ENCODE data around the gene CYYR1.

The CYYR1 gene

GRCh38 chr21:26555540-26556146 is 17.4 kb downstream of the CYYR1 start:
- DNase-seq (ENCODE audit: low read depth, low spot score): no peak
- H3K27ac ChIP-seq: no peak overlapping the region

- DNase-seq (ENCODE audit: low read depth, low spot score): no peak
- no peak overlapping the region for H3K27ac ChIP-seq
These were observed 18.7 kb downstream of the CYYR1 start for GRCh38 chr21:26554365-26554764.

GRCh38 chr21:26553898-26554297 is 19.2 kb downstream of the CYYR1 start:
- no peak overlapping the region for H3K27ac ChIP-seq
- no peak for DNase-seq (ENCODE audit: low read depth, low spot score)

GRCh38 chr21:26550326-26550725 is 22.8 kb downstream of the CYYR1 start:
- no peak overlapping the region for H3K27ac ChIP-seq
- no peak for DNase-seq (ENCODE audit: low read depth, low spot score)

GRCh38 chr21:26546446-26547097 is 26.5 kb downstream of the CYYR1 start:
- DNase-seq (ENCODE audit: low read depth, low spot score): no peak
- no peak overlapping the region for H3K27ac ChIP-seq

- DNase-seq (ENCODE audit: low read depth, low spot score): peak; percentile 10
- no peak overlapping the region for H3K27ac ChIP-seq
These were observed 28.8 kb downstream of the CYYR1 start for GRCh38 chr21:26544201-26544775.

GRCh38 chr21:26540651-26541050 is 32.4 kb downstream of the CYYR1 start:
- no peak for DNase-seq (ENCODE audit: low read depth, low spot score)
- no peak overlapping the region for H3K27ac ChIP-seq

- H3K27ac ChIP-seq: no peak overlapping the region
- no peak for DNase-seq (ENCODE audit: low read depth, low spot score)
These were observed 33.5 kb downstream of the CYYR1 start for GRCh38 chr21:26539566-26539965.

- no peak for DNase-seq (ENCODE audit: low read depth, low spot score)
- H3K27ac ChIP-seq: no peak overlapping the region
These were observed 38.6 kb downstream of the CYYR1 start for GRCh38 chr21:26534517-26534916.

- H3K27ac ChIP-seq: no peak overlapping the region
- DNase-seq (ENCODE audit: low read depth, low spot score): no peak
These were observed 40.9 kb downstream of the CYYR1 start for GRCh38 chr21:26532208-26532607.

GRCh38 chr21:26529526-26529925 is 43.6 kb downstream of the CYYR1 start:
- DNase-seq (ENCODE audit: low read depth, low spot score): no peak
- no peak overlapping the region for H3K27ac ChIP-seq

- DNase-seq (ENCODE audit: low read depth, low spot score): no peak
- no peak overlapping the region for H3K27ac ChIP-seq
These were observed 44.2 kb downstream of the CYYR1 start for GRCh38 chr21:26528882-26529281.

- DNase-seq (ENCODE audit: low read depth, low spot score): no peak
- H3K27ac ChIP-seq: no peak overlapping the region
These were observed 50.4 kb downstream of the CYYR1 start for GRCh38 chr21:26522704-26523103.

GRCh38 chr21:26519142-26519541 is 53.9 kb downstream of the CYYR1 start:
- no peak overlapping the region for H3K27ac ChIP-seq
- DNase-seq (ENCODE audit: low read depth, low spot score): no peak

- DNase-seq (ENCODE audit: low read depth, low spot score): no peak
- no peak overlapping the region for H3K27ac ChIP-seq
These were observed 57.8 kb downstream of the CYYR1 start for GRCh38 chr21:26515257-26515656.

- no peak for DNase-seq (ENCODE audit: low read depth, low spot score)
- H3K27ac ChIP-seq: no peak overlapping the region
These were observed 59.9 kb downstream of the CYYR1 start for GRCh38 chr21:26513212-26513611.

- DNase-seq (ENCODE audit: low read depth, low spot score): no peak
- no peak overlapping the region for H3K27ac ChIP-seq
These were observed 60.4 kb downstream of the CYYR1 start for GRCh38 chr21:26512664-26513063.

GRCh38 chr21:26508903-26509302 is 64.2 kb downstream of the CYYR1 start:
- no peak overlapping the region for H3K27ac ChIP-seq
- DNase-seq (ENCODE audit: low read depth, low spot score): no peak

GRCh38 chr21:26506956-26507355 is 66.1 kb downstream of the CYYR1 start:
- peak; percentile 31 for DNase-seq (ENCODE audit: low read depth, low spot score)
- H3K27ac ChIP-seq: no peak overlapping the region

GRCh38 chr21:26505211-26505610 is 67.9 kb downstream of the CYYR1 start:
- DNase-seq (ENCODE audit: low read depth, low spot score): no peak
- H3K27ac ChIP-seq: no peak overlapping the region

- no peak for DNase-seq (ENCODE audit: low read depth, low spot score)
- no peak overlapping the region for H3K27ac ChIP-seq
These were observed 69.7 kb downstream of the CYYR1 start for GRCh38 chr21:26503414-26503813.

- H3K27ac ChIP-seq: no peak overlapping the region
- DNase-seq (ENCODE audit: low read depth, low spot score): no peak
These were observed 71.5 kb downstream of the CYYR1 start for GRCh38 chr21:26501495-26502021.

Data from epithelial cell of prostate (primary cell).